CD14-positive monocyte (primary cell): ENCODE data around the gene TEAD1. TPM values are rescaled to one million over a fixed set of nuclear protein-coding genes. Genes with fewer than 3 reads are reported as not detected.

ENCODE experiments used
- DNase-seq, 3 donors: peaks; one replicate each; pipeline ENCODE4 v3.0.0-alpha.2; 2011 to 2022
- H2AFZ ChIP-seq: 2 replicates; pipeline ENCODE4 v1.6.0; 2012; ENCODE audit warnings: mild to moderate bottlenecking, low read depth, low read length, inconsistent platforms; ENCODE audit not compliant: insufficient read depth, poor library complexity, severe bottlenecking
- H3K27ac ChIP-seq, 2 donors: 1 replicate in 1 of 2; 2 replicates in 1 of 2; pipeline ENCODE4 v1.5.1; 2012 to 2013; ENCODE audit warnings: low read length in 2 of 2, control low read depth in 1 of 2, inconsistent platforms in 1 of 2, low read depth in 1 of 2, mild to moderate bottlenecking in 1 of 2
- H3K27me3 ChIP-seq, 2 donors: one replicate each; pipeline versions ENCODE4 v1.6.0 to v1.6.1; 2011 to 2013; ENCODE audit warnings: low read length in 2 of 2; ENCODE audit not compliant: control insufficient read depth in 2 of 2, insufficient read depth in 2 of 2
- H3K36me3 ChIP-seq, 2 donors: replicated peaks in 1 of 2; 1 replicate in 1 of 2; 2 replicates in 1 of 2; pipeline versions ENCODE4 v1.5.1 to v1.6.1; 2012 to 2013; ENCODE audit warnings: low read length in 2 of 2, control low read depth in 1 of 2, inconsistent platforms in 1 of 2, mild to moderate bottlenecking in 1 of 2; ENCODE audit not compliant: insufficient read depth in 2 of 2, control insufficient read depth in 1 of 2
- H3K4me1 ChIP-seq, 2 donors: 1 replicate in 1 of 2; 2 replicates in 1 of 2; pipeline versions ENCODE4 v1.5.1 to v1.6.1; 2012 to 2013; ENCODE audit warnings: low read length in 2 of 2, control low read depth in 1 of 2, inconsistent platforms in 1 of 2, mild to moderate bottlenecking in 1 of 2, moderate library complexity in 1 of 2; ENCODE audit not compliant: insufficient read depth in 2 of 2, control insufficient read depth in 1 of 2
- H3K4me2 ChIP-seq: replicated peaks from 2 replicates; pipeline ENCODE3; 2012; ENCODE audit warnings: low read length, moderate library complexity, mild to moderate bottlenecking; ENCODE audit not compliant: poor library complexity, severe bottlenecking; ENCODE audit errors: extremely low read depth
- H3K4me3 ChIP-seq, 3 experiments: fragments of 200-600 bp in 1 of 3; sonication (generic) in 1 of 3; replicated peaks in 1 of 3; 1 replicate in 2 of 3; 2 replicates in 1 of 3; pipeline ENCODE4 v1.5.1; 2011 to 2013; ENCODE audit warnings: low read length in 3 of 3, mild to moderate bottlenecking in 3 of 3, control low read depth in 2 of 3, low read depth in 2 of 3, inconsistent platforms in 1 of 3, moderate library complexity in 1 of 3
- H3K79me2 ChIP-seq: 2 replicates; pipeline ENCODE4 v1.6.0; 2012; ENCODE audit warnings: mild to moderate bottlenecking, control low read depth, inconsistent platforms, low read length, moderate library complexity; ENCODE audit not compliant: insufficient read depth
- H3K9ac ChIP-seq: 2 replicates; pipeline ENCODE4 v1.6.0; 2017; ENCODE audit warnings: low read length, mild to moderate bottlenecking; ENCODE audit not compliant: insufficient read depth, poor library complexity, severe bottlenecking
- H3K9me3 ChIP-seq, 2 donors: replicated peaks in 1 of 2; 1 replicate in 1 of 2; 2 replicates in 1 of 2; pipeline versions ENCODE4 v1.5.1 to v1.6.1; 2012 to 2013; ENCODE audit warnings: low read length in 2 of 2, control low read depth in 1 of 2; ENCODE audit not compliant: control insufficient read depth in 1 of 2, insufficient read depth in 1 of 2
- H4K20me1 ChIP-seq: 2 replicates; pipeline ENCODE4 v1.6.0; 2012; ENCODE audit warnings: mild to moderate bottlenecking, low read length, control low read depth, moderate library complexity; ENCODE audit not compliant: insufficient read depth
- H3K27ac Mint-ChIP-seq, 7 donors: one replicate each; pipeline ENCODE4 v1.8.0; 2020; ENCODE audit warnings: mild to moderate bottlenecking in 7 of 7, mixed read lengths in 7 of 7, moderate library complexity in 6 of 7, inconsistent platforms in 2 of 7
- H3K27me3 Mint-ChIP-seq, 3 donors: one replicate each; pipeline ENCODE4 v1.8.0; 2021 to 2022; ENCODE audit warnings: low read depth in 3 of 3, mild to moderate bottlenecking in 3 of 3, mixed read lengths in 3 of 3, moderate library complexity in 3 of 3, inconsistent platforms in 1 of 3
- H3K36me3 Mint-ChIP-seq, 2 donors: one replicate each; pipeline ENCODE4 v1.8.0; 2020; ENCODE audit warnings: mixed read lengths in 2 of 2, inconsistent platforms in 1 of 2, mild to moderate bottlenecking in 1 of 2
- H3K4me1 Mint-ChIP-seq: one replicate; pipeline ENCODE4 v1.8.0; 2020; ENCODE audit warnings: mild to moderate bottlenecking, mixed read lengths
- H3K4me3 Mint-ChIP-seq, 2 donors: one replicate each; pipeline ENCODE4 v1.8.0; 2020; ENCODE audit warnings: mild to moderate bottlenecking in 2 of 2, mixed read lengths in 2 of 2, moderate library complexity in 1 of 2
- H3K9me3 Mint-ChIP-seq, 7 donors: one replicate each; pipeline ENCODE4 v1.8.0; 2020 to 2022; ENCODE audit warnings: mixed read lengths in 7 of 7, mild to moderate bottlenecking in 6 of 7, moderate library complexity in 6 of 7, inconsistent platforms in 2 of 7
- WGBS: methylation state at CpG from one replicate; pipeline ENCODE4 v1.1.5; 2013; ENCODE audit warnings: missing lambda C conversion rate; ENCODE audit not compliant: insufficient coverage; 5-methylcytosine and 5-hydroxymethylcytosine counted together
- intact Hi-C, 2 donors: fragments of 100-400 bp; cut with micrococcal nuclease; formaldehyde crosslinking; loops; one replicate each; pipeline versions ENCODE4 v1.15.0 to v1.15.1; 2023
- polyA plus RNA-seq, 3 donors: library from polyadenylated mRNA; depleted of rRNA in 1 of 3; unstranded in 2 of 3; stranded (reverse) in 1 of 3; fragments of 300-500 nt in 2 of 3; fragments of >200 nt in 1 of 3; fragmentation: Illumina TruSeq in 2 of 3; gene quantifications; 1 replicate in 2 of 3; 2 replicates in 1 of 3; pipeline ENCODE4 v1.2.3, GENCODE V29; 2012 to 2021
- TF ChIP-seq, protein P1 (sequence below): fragments of 200-600 bp; IDR thresholded peaks from one replicate; pipeline ENCODE4 v1.8.0; 2022; ENCODE audit warnings: antibody characterized with exemption, mild to moderate bottlenecking

TEAD1 gene
- polyA plus RNA-seq, 3 donors = not detected

DNA sequence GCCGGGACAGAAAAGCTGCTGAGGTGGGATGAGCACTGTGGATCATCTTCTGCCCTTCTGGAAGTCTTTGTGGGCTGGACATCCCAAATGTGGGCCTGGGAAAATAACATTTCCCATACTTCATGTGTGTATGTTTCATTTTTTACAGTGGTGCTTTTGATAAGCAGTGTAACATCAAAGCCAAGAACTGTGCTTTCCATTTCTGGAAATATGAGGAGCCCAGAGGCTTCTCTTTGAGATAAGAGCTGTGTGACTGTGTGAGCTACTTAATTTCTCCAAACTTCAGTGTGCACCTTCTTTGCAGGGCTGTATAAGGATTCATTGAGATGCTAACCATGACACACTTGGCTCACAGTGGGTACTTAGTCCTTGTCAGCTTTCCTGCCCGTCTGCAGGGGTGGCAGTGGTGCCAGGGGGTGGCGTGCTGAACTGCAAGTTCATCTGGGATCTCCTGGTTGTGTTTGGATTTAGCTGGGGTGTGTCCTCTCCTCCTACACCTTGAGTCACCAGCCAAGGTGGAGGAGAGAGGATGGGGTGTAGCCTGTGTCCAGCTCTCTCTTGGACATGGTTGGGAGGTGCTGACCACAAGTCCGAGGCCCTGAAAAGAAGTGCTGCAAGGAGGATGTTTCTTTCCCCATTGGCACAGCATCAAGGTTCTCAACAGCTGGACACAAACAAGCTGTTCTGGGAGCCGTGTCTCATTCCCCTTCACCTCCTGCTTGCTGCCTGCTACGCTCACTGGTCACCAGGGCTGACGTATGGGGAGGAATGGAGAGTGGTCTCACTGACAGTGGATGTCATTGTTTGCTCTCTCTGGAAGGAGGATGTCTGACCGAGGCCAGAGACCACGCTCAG lies 139.4 kb downstream of the TEAD1 start:
- Mint-ChIP-seq H3K4me3 (no peak overlapping the region), H3K4me1 (no peaks in the 10 kb centered on the region), H3K27me3 (peaks cover 1 to 18% (median 11%) of the 10 kb centered on the region in 3 donors), H3K27ac (no peak overlapping the region), H3K9me3 (no peaks in the 10 kb centered on the region), H3K36me3 (no peaks in the 10 kb centered on the region)
- no peak overlapping the region for H3K4me2 ChIP-seq
- WGBS = 96% methylated on average over 5 of the region's 9 CpGs
- H3K9me3 ChIP-seq = no peaks in the 10 kb centered on the region
- TF ChIP-seq, protein P1, sequence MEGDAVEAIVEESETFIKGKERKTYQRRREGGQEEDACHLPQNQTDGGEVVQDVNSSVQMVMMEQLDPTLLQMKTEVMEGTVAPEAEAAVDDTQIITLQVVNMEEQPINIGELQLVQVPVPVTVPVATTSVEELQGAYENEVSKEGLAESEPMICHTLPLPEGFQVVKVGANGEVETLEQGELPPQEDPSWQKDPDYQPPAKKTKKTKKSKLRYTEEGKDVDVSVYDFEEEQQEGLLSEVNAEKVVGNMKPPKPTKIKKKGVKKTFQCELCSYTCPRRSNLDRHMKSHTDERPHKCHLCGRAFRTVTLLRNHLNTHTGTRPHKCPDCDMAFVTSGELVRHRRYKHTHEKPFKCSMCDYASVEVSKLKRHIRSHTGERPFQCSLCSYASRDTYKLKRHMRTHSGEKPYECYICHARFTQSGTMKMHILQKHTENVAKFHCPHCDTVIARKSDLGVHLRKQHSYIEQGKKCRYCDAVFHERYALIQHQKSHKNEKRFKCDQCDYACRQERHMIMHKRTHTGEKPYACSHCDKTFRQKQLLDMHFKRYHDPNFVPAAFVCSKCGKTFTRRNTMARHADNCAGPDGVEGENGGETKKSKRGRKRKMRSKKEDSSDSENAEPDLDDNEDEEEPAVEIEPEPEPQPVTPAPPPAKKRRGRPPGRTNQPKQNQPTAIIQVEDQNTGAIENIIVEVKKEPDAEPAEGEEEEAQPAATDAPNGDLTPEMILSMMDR = no peak
- no peak overlapping the region for H3K27ac ChIP-seq
- peaks cover 0 to 2% of the 10 kb centered on the region in 2 donors for H3K27me3 ChIP-seq
- no peak overlapping the region for H3K4me3 ChIP-seq
- H4K20me1 ChIP-seq = no peaks in the 10 kb centered on the region
- no peaks in the 10 kb centered on the region for H3K79me2 ChIP-seq
- H3K4me1 ChIP-seq = no peaks in the 10 kb centered on the region
- H3K9ac ChIP-seq = no peak overlapping the region
- H2AFZ ChIP-seq = no peak overlapping the region
- DNase-seq = no peak
- H3K36me3 ChIP-seq = no peaks in the 10 kb centered on the region
- intact Hi-C loops = no loop called here

DNA sequence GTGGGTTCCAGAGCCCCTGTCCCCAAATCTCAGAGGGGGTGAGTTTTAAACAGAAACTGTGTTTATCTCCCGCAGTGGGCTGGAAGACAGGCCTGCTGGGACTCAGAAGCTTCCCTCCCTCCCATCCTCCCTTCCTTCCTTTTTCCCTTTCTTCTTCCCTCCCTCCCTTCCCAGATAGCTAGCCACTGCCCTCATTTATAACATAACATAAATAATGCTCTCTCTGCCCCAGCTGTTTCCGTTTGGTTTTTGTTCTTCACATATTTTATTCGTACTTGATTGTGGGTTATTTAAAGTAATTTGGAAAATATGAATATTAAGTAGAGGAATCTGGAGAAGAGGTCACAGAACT lies 140.9 kb downstream of the TEAD1 start:
- no peaks in the 10 kb centered on the region for H4K20me1 ChIP-seq
- no peaks in the 10 kb centered on the region for H3K4me1 Mint-ChIP-seq
- H3K9me3 Mint-ChIP-seq = no peaks in the 10 kb centered on the region
- H3K9ac ChIP-seq = no peak overlapping the region
- TF ChIP-seq, protein P1 = no peak
- no peak overlapping the region for H3K4me3 ChIP-seq
- H3K36me3 Mint-ChIP-seq = no peaks in the 10 kb centered on the region
- no peaks in the 10 kb centered on the region for H3K4me1 ChIP-seq
- no peak for DNase-seq
- H3K9me3 ChIP-seq = no peaks in the 10 kb centered on the region
- H3K27me3 Mint-ChIP-seq = peaks cover 1 to 20% (median 11%) of the 10 kb centered on the region in 3 donors
- no peak overlapping the region for H3K4me2 ChIP-seq
- no peak overlapping the region for H3K27ac ChIP-seq
- no peak overlapping the region for H2AFZ ChIP-seq
- peaks cover 0 to 2% of the 10 kb centered on the region in 2 donors for H3K27me3 ChIP-seq
- H3K4me3 Mint-ChIP-seq = no peak overlapping the region
- H3K36me3 ChIP-seq = no peaks in the 10 kb centered on the region
- no peak overlapping the region for H3K27ac Mint-ChIP-seq
- H3K79me2 ChIP-seq = no peaks in the 10 kb centered on the region
- intact Hi-C loops = no loop called here
- no CpG with 5 or more reads among the region's 3 CpGs for whole genome bisulfite sequencing
